ENCODE results near the gene ITGAV.
"Not testable (repeated sequence)": the region's sequence is repeated elsewhere in the genome, so short reads cannot be mapped to it uniquely, and the experiment has no call there.

ITGAV gene

DNA sequence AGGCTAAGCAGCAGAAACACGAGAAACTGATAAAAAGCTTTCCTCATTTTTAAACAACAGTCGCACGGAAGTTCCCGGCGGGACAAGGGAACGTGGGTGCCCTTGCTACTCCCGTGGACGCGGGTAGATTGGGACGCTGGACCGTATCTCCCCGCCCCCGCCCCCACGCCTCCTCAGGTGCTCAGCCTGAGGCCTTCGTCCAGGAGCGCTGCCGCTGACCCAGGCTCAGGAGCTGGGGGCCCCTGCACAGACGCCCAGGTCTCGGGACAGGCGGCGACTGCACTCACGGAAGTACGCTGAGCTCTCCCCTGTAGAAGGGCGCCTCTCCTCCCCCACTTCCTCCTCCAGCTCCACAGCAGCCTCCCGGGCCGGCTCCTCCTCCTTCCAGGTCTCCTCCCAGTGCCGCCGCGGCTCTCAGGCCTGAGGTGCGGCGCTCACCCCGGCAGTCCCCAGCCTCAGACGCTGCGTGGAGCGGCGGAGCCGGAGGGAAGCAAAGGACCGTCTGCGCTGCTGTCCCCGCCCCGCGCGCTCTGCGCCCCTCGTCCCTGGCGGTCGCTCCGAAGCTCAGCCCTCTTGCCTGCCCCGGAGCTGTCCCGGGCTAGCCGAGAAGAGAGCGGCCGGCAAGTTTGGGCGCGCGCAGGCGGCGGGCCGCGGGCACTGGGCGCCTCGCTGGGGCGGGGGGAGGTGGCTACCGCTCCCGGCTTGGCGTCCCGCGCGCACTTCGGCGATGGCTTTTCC is at the start of gene ITGAV:
TSS of gene ITGAV (plus strand) at position 445 of the 738 bp plus-strand sequence. CDS start at position 728, 283 bp downstream.
- DNase-seq (ENCODE audit: low read depth in 2 of 2): peak; percentile 79 to 83

DNA sequence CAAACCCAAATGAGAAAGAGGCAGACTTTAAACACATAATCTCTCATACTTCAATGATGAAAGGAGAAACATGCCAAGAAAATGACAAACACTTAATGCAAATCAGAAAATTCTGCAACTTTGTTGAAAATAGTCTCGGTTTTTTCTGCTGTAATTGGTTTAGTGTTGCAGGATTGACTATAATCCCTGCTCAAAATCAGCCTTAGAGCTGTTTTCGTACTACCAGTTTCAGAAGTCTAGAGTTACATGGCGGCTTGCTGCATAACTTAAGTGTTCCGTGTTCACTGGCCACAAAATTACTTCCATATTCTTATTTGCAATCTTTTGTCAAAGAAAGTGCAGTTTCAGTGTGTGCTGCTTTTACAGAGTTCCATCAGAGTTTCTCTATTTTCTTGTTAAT is 48.9 kb upstream of the ITGAV start:
- DNase-seq (ENCODE audit: low read depth in 2 of 2): peak; percentile 64 to 72

- DNase-seq (ENCODE audit: low read depth in 2 of 2): no peak
Measured at GRCh38 chr2:186542002-186542401, 47.9 kb upstream of the ITGAV start.

- peak; percentile 76 to 78 for DNase-seq (ENCODE audit: low read depth in 2 of 2)
Measured at GRCh38 chr2:186543561-186544131, 46.2 kb upstream of the ITGAV start.

- peak; percentile 84 for DNase-seq (ENCODE audit: low read depth in 2 of 2)
Measured at GRCh38 chr2:186544255-186544675, 45.6 kb upstream of the ITGAV start.

GRCh38 chr2:186546846-186547245 is 43.0 kb upstream of the ITGAV start:
- no peak for DNase-seq (ENCODE audit: low read depth in 2 of 2)

GRCh38 chr2:186551323-186552050 is 38.4 kb upstream of the ITGAV start:
- DNase-seq (ENCODE audit: low read depth in 2 of 2): peak; percentile 62 to 68

GRCh38 chr2:186554429-186554828 is 35.4 kb upstream of the ITGAV start:
- DNase-seq (ENCODE audit: low read depth in 2 of 2): no peak

GRCh38 chr2:186554850-186555671 is 34.8 kb upstream of the ITGAV start:
- no peak for DNase-seq (ENCODE audit: low read depth in 2 of 2)

DNA sequence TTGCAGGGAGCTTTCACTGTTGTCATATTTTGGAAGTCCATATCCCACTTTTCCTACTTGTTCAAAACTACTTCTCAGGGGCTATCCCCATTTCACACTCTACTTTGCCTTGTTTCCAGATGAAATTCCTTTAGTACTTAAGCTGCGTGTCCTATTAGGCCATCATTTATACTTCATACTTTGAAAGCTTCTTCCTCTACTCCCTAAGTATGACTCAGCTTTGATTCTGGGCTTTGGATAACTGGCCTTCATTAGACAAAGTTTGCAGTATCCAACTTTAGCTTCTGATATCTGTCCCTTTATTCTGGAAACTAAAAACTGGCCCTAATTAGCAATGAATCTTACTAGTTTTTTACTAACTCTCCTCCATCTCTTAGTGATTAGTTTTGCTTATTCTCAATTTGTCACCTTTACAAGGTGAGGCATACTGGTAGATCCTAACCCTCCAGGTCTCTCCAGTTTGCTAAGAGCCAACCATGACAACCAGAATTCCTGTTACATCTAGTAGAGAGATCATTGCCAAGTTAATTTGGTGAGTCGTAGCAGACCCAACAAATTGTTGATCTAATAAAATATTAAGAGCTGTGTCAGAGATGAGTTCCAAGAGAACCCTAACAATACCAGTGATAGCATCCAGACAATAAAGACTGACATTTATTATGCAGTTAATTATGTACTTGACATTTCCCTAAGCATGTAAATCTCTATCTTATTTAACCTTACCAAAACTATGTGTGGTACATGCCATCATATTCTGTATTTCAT is 31.2 kb upstream of the ITGAV start:
- DNase-seq (ENCODE audit: low read depth in 2 of 2): no peak

DNA sequence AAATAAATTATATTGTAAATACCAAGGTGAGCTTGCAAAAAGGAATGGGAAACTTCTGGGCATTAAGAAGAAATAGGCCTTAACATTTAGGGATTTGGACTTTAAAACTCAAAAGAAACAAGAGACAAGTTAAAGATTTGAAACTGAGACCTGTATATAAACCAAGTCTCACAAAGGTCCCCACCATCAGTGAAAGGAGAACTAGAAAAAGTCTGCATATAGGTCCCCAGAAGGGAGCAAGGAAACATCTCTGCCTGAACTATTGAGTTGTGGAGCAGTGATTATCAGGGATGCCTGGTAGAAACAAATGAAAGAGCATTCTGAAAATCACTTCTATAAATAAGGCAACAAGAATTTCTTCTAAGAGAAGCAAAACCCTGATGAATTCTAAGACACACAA is 30.5 kb upstream of the ITGAV start:
- DNase-seq (ENCODE audit: low read depth in 2 of 2): no peak

DNA sequence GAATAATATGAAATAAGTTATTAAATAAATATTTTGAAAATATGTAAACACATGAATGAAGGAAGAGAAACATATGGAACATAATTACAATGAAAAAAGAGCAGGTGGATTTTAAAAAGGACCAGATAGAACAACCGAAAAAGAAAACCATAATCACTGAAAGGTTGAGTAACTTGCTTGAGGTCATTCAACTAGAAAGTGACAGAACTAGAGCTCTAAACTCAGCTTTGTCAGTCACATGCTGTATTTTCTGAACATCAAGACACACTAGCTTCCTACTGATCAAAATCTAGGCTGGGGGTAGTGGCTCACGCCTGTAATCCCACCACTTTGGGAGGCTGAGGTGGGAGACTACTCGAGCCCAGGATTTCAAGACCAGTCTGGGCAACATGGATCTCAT is 30.0 kb upstream of the ITGAV start:
- DNase-seq (ENCODE audit: low read depth in 2 of 2): no peak

- no peak for DNase-seq (ENCODE audit: low read depth in 2 of 2)
Measured at GRCh38 chr2:186560254-186560653, 29.6 kb upstream of the ITGAV start.

GRCh38 chr2:186561467-186562208 is 28.2 kb upstream of the ITGAV start:
- no peak for DNase-seq (ENCODE audit: low read depth in 2 of 2)

DNA sequence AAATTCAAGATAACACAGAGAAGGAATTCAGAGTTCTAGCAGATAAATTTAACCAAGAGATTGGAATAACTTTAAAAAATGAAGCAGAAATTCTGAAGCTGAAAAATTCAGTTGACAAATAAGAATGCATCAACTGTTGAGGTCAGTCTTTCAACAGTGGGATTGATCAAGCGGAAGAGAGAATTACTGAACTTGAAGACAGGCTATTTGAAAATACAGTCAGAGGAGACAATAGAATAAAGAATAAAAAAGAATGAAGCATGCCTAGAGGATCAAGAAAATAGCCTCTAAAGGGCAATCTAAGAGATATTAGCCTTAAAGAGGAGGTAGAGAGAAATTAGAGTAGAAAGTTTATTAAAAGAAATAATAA is 27.7 kb upstream of the ITGAV start:
- DNase-seq (ENCODE audit: low read depth in 2 of 2): no peak

DNA sequence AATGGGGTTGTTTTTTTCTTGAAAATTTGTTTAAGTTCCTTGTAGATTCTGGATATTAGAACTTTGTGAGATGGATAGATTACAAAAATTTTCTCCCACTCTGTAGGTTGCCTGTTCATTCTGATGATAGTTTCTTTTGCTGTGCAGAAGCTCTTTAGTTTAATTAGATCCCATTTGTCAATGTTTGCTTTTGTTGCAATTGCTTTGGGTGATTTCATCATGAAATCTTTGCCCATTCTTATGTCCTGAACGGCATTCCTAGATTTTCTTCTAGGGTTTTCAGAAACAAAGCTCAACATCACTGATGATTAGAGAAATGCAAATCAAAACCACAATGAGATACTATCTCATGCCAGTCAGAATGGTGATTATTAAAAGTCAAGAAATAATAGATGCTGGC is 21.3 kb upstream of the ITGAV start:
- DNase-seq (ENCODE audit: low read depth in 2 of 2): not testable (repeated sequence)

DNA sequence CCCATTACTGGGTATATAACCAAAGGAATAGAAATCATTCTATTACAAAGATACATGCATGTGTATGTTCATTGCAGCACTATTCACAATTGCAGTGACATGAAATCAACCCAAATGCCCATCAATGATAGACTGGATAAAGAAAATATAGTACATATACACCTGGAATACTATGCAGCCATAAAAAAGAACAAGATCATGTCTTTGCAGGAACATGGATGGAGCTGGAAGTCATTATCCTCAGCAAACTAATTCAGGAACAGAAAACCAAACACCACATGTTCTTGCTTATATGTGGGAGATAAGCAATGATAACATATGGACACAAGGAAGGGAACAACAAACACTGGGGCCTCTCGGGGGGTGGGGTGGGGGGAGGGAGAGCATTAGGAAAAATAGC is 20.7 kb upstream of the ITGAV start:
- not testable (repeated sequence) for DNase-seq (ENCODE audit: low read depth in 2 of 2)

DNA sequence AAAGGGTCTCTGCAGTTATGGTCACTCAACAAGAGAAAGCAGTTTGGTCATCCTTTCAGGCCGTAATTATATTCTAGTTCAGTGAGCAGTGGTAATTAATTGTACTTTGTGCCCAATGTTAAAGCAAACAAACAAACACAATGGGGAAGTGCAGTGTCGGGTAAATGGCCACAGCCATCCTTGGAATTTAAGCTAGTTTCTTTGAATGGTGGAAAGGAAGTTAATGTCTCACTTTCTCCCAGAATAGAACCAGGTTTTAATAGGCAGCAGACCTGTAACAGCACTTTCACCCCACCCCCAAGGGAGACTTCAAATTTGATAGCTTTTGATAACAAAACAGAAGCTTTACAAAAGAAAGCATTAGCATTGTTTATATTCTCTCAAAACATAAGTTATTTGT is 20.0 kb upstream of the ITGAV start:
- no peak for DNase-seq (ENCODE audit: low read depth in 2 of 2)

DNA sequence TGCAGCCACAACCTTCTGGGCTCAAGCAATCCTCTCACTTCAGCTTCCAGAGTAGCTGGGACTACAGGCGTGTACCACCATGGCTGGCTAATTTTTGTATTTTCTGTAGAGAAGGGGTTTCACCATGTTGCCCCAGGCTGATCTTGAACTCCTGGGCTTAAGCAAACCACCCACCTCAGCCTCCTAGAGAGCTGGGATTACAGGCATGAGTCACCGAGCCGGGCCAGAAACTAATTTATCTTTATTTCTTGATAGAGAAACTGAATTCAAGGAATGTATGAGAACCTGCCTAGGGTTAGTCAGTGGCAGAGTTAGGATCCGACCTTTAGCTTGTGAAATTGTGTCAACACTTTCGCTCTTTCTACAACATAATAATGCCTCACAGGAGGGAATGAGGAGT is 19.3 kb upstream of the ITGAV start:
- DNase-seq (ENCODE audit: low read depth in 2 of 2): no peak

GRCh38 chr2:186572705-186573104 is 17.2 kb upstream of the ITGAV start:
- DNase-seq (ENCODE audit: low read depth in 2 of 2): no peak

GRCh38 chr2:186573531-186573930 is 16.3 kb upstream of the ITGAV start:
- no peak for DNase-seq (ENCODE audit: low read depth in 2 of 2)
